Cardiac muscle cell (in vitro differentiated cells and primary cell): ENCODE data around the gene ASB6. TPM values are rescaled to one million over a fixed set of nuclear protein-coding genes. Genes with fewer than 3 reads are reported as not detected.
A peak's percentile ranks its signal among the peaks of the same experiment; 100 is the strongest.

ENCODE experiments used
- DNase-seq, 2 donors: peaks; one replicate each; pipeline versions ENCODE4 v3.0.0 to v3.0.0-alpha.2; 2010 to 2017; ENCODE audit warnings: low read depth in 1 of 2, low spot score in 1 of 2
- H3K27ac ChIP-seq: fragments of 200-600 bp; sonication (generic); 2 replicates; pipeline ENCODE4 v1.5.1; 2016
- H3K27me3 ChIP-seq: fragments of 200-600 bp; sonication (generic); 2 replicates; pipeline ENCODE4 v1.6.0; 2016; ENCODE audit warnings: control low read depth
- H3K36me3 ChIP-seq: fragments of 200-600 bp; sonication (generic); 2 replicates; pipeline ENCODE4 v1.5.1; 2016; ENCODE audit warnings: control low read depth
- H3K4me1 ChIP-seq: fragments of 200-600 bp; sonication (generic); 2 replicates; pipeline ENCODE4 v1.8.1; 2017; ENCODE audit warnings: low read depth, mild to moderate bottlenecking, mixed run types
- H3K4me3 ChIP-seq: fragments of 200-600 bp; sonication (generic); 2 replicates; pipeline ENCODE4 v1.5.1; 2016; ENCODE audit warnings: mild to moderate bottlenecking
- H3K9me3 ChIP-seq: fragments of 200-600 bp; sonication (generic); 2 replicates; pipeline ENCODE4 v1.5.1; 2017; ENCODE audit warnings: low read depth, mild to moderate bottlenecking, control low read depth
- CTCF ChIP-seq: IDR thresholded peaks from 2 replicates; pipeline ENCODE4 v1.5.1; 2012; ENCODE audit warnings: low read depth, mild to moderate bottlenecking, low read length
- polyA plus RNA-seq: library from polyadenylated mRNA; unstranded; fragments of >200 nt; fragmentation: Nextera tagmentation; extraction: Ambion mirVana; gene quantifications from 2 replicates; pipeline ENCODE4 v1.2.1, GENCODE V29; 2016
- total RNA-seq: library from RNA; depleted of rRNA; stranded (reverse); fragments of >200 nt; gene quantifications from 2 replicates; pipeline ENCODE4 v1.2.3, GENCODE V29; 2016

ASB6 gene
- total and polyA plus RNA-seq, 2 experiments from 2014 or later = 24.0 to 25.2 TPM

GRCh38 chr9:129609486-129610212, 32.3 kb downstream of the ASB6 start:
- DNase-seq = peak in 1 of 2 donors; percentile 65
- peak overlapping the region; percentile 45 for H3K4me3 ChIP-seq

GRCh38 chr9:129608561-129609481, 33.1 kb downstream of the ASB6 start:
- Histone ChIP-seq H3K36me3 (no peaks in the 10 kb centered on the region), H3K27ac (peak overlapping the region; percentile 47), H3K27me3 (no peaks in the 10 kb centered on the region), H3K9me3 (no peaks in the 10 kb centered on the region), H3K4me3 (no peak overlapping the region), H3K4me1 (peaks cover 12% of the 10 kb centered on the region)
- TF ChIP-seq CTCF = no peak
- DNase-seq = no peak

More at GRCh38 chr9:129609486-129610212, 32.3 kb downstream of the ASB6 start:
- peaks cover 12% of the 10 kb centered on the region for H3K4me1 ChIP-seq
- TF ChIP-seq CTCF = no peak
- no peaks in the 10 kb centered on the region for H3K9me3 ChIP-seq
- no peaks in the 10 kb centered on the region for H3K27me3 ChIP-seq
- no peak overlapping the region for H3K27ac ChIP-seq
- H3K36me3 ChIP-seq = no peaks in the 10 kb centered on the region

DNA sequence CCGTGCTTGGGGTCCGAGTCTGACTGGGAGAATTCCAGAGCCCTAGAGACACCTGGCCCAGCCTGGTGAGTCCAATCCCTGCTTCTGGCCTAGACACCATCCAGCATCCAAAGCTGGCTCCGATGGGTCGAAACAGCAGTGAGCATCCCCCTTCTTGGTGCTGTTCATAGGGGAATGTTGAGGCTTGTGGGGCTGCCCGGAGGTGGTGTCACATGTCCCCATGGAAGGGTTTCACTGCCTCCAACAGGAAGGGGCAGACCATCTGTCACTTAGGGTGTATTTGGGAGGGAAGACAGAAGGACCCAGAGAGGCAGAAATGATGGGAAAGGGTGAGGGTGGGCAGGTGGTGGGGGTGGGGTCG, 34.9 kb downstream of the ASB6 start:
- no peak for TF ChIP-seq CTCF
- Histone ChIP-seq H3K36me3 (no peaks in the 10 kb centered on the region), H3K9me3 (no peaks in the 10 kb centered on the region), H3K4me1 (peaks cover 12% of the 10 kb centered on the region), H3K27ac (peak overlapping the region; percentile 22), H3K4me3 (no peak overlapping the region), H3K27me3 (no peaks in the 10 kb centered on the region)
- DNase-seq = no peak

- Histone ChIP-seq H3K4me3 (no peak overlapping the region), H3K36me3 (no peaks in the 10 kb centered on the region), H3K27me3 (no peaks in the 10 kb centered on the region), H3K9me3 (no peaks in the 10 kb centered on the region), H3K27ac (no peak overlapping the region), H3K4me1 (peaks cover 12% of the 10 kb centered on the region)
- no peak for TF ChIP-seq CTCF
- DNase-seq = peak in 1 of 2 donors; percentile 40
Observed at GRCh38 chr9:129606161-129607026, 35.6 kb downstream of the ASB6 start.

GRCh38 chr9:129604766-129605163, 37.2 kb downstream of the ASB6 start:
- no peaks in the 10 kb centered on the region for H3K36me3 ChIP-seq
- no peak overlapping the region for H3K27ac ChIP-seq
- H3K27me3 ChIP-seq = no peaks in the 10 kb centered on the region
- peaks cover 7% of the 10 kb centered on the region for H3K4me1 ChIP-seq
- H3K9me3 ChIP-seq = no peaks in the 10 kb centered on the region
- DNase-seq = no peak
- TF ChIP-seq CTCF = no peak
- no peak overlapping the region for H3K4me3 ChIP-seq
